ENCODE results near the gene RSRC1.
A peak's percentile ranks its signal among the peaks of the same experiment; 100 is the strongest.
"Not testable (repeated sequence)": the region's sequence is repeated elsewhere in the genome, so short reads cannot be mapped to it uniquely, and the experiment has no call there.

Gene RSRC1

DNA sequence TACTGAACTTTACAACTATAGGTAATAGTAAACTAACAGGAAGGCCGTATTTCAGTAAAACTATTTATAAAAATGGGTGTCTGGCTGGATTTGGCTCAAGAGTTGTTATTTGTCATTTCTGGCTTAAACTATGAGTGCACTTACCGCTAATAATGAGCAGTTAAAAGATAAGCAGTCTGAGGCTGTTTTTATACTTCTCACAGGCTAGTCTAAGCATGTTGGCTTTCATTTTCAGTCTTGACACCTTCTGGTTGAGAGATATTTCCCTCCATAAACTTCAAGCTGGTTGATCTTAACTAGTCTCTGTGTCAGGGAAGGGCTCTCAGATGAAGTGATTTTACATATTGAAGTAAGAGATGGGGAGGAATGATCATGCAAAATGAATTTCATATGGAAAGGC is 96.1 kb downstream of the RSRC1 start:
- H3K27ac ChIP-seq = no peak overlapping the region
- CTCF ChIA-PET = no interaction called here
- POLR2A ChIA-PET (ENCODE audit: low non-redundant PET) = no interaction called here
- TF ChIP-seq, protein P1, sequence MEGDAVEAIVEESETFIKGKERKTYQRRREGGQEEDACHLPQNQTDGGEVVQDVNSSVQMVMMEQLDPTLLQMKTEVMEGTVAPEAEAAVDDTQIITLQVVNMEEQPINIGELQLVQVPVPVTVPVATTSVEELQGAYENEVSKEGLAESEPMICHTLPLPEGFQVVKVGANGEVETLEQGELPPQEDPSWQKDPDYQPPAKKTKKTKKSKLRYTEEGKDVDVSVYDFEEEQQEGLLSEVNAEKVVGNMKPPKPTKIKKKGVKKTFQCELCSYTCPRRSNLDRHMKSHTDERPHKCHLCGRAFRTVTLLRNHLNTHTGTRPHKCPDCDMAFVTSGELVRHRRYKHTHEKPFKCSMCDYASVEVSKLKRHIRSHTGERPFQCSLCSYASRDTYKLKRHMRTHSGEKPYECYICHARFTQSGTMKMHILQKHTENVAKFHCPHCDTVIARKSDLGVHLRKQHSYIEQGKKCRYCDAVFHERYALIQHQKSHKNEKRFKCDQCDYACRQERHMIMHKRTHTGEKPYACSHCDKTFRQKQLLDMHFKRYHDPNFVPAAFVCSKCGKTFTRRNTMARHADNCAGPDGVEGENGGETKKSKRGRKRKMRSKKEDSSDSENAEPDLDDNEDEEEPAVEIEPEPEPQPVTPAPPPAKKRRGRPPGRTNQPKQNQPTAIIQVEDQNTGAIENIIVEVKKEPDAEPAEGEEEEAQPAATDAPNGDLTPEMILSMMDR (conservative IDR thresholded peaks at IDR 0.05; ENCODE audit: low read depth) = no peak
- DNase-seq (ENCODE audit: low spot score) = no peak

DNA sequence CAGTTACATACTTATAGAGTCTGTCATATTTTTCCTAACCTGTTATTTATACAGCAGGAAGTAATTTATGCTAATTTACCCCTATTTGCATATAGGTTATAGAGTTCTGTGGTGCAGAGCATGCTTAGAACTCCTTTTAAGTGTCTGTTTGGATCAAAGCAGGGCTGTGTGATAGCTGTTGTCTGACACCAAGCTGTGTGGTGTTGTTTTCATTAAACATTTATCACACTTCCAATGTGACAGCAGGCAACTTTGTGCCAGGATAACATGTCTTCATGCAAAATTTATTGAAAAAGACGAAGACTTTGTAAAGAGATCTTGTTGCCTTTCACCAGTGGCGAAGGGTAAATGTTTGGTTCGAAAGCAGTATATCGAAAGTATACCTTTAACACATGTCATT is 100.2 kb downstream of the RSRC1 start:
- DNase-seq (ENCODE audit: low spot score) = no peak
- ChIA-PET POLR2A (ENCODE audit: low non-redundant PET) (no interaction called here), CTCF (no interaction called here)
- TF ChIP-seq, protein P1 (conservative IDR thresholded peaks at IDR 0.05; ENCODE audit: low read depth) = no peak
- H3K27ac ChIP-seq = no peak overlapping the region

DNA sequence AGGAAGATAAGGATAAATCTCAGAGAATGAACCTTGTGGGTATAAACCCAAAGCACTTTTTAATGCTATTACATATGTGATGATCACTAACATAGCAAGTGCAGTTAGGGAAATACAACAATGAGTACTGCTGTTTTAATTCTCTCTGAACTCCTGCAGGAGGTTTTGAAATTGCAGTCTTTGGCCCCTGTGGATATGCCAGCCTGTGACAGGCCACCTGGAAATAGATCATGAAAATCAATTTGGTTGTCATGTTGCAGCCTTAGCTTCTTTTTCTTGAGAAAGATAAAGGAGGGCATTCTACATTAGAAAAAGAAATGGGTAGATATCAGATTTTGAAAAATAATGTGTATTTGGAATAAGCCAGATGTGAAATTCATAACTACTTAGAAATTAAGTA is 103.6 kb downstream of the RSRC1 start:
- no peak for DNase-seq (ENCODE audit: low spot score)
- CTCF ChIA-PET = no interaction called here
- POLR2A ChIA-PET (ENCODE audit: low non-redundant PET) = no interaction called here

DNA sequence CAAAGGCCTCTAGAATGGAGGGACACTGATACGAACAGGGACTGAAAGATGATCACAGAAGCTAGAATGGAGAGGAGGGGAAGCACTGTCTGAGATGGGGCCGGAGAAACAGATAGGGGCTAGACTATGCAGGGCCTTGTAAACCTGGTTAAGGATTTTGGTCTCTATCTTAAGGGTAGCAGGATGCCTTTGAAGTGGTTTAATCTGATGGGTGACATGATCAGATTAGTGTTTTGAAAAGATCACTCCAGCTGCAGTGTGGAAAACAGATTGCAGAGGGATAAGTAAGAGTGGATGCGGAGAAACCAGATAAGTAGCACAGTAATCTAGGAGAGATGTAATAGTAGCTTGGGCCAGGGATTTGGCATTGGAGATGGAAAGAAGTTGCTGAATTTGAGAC is 108.1 kb downstream of the RSRC1 start:
- DNase-seq (ENCODE audit: low spot score) = no peak
- ChIA-PET POLR2A (ENCODE audit: low non-redundant PET) (no interaction called here), CTCF (no interaction called here)
- TF ChIP-seq, protein P1 (conservative IDR thresholded peaks at IDR 0.05; ENCODE audit: low read depth) = no peak
- no peak overlapping the region for H3K27ac ChIP-seq

More for the DNA sequence above, 103.6 kb downstream of the RSRC1 start:
- TF ChIP-seq, protein P1 (conservative IDR thresholded peaks at IDR 0.05; ENCODE audit: low read depth) = no peak
- no peak overlapping the region for H3K27ac ChIP-seq

DNA sequence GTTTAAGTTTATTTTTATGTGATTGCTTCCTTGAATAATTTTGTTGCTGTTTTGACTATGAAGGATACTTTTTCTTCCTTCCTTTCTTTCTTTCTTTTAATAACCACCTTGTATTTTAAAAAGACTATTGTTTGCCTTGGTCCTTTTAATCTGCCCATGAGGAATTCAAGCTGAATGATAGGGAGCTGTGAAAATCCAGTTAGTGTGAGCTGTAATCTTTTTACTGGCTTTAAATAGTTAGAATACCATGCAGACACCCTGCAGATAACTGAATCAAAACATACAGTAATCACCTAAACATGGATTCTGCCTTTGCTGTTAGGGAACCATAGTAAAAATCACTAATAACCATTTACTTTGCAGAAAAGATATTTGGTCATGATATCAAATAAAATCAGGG is 110.7 kb downstream of the RSRC1 start:
- TF ChIP-seq, protein P1 (conservative IDR thresholded peaks at IDR 0.05; ENCODE audit: low read depth) = no peak
- CTCF ChIA-PET = no interaction called here
- POLR2A ChIA-PET (ENCODE audit: low non-redundant PET) = no interaction called here
- DNase-seq (ENCODE audit: low spot score) = no peak
- no peak overlapping the region for H3K27ac ChIP-seq

DNA sequence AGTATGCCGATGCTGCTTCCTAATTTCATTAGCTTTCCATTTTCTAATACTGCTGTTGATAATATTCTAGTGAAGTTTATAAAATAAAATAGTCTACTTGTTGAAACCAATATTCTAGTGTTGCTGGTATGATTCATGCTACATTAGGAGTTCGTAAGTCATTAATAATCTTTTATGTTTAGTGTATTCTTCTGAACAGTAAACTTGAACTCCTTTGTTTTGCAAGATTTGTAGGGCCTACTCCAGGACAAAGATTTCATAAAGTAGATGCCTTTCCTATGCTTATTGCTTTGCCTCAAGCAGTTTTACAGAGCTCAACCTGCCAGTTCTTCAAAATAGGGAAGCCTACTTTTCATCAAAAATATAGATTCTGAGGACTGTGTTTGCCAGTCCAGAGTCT is 111.5 kb downstream of the RSRC1 start:
- peak; percentile 9 for DNase-seq (ENCODE audit: low spot score)
- H3K27ac ChIP-seq = no peak overlapping the region
- CTCF ChIA-PET = interaction anchor here (0.5 kb wide), 1 partner anchor 81 kb away, joined by 3 read pairs; no protein-coding TSS in a partner anchor
- POLR2A ChIA-PET (ENCODE audit: low non-redundant PET) = no interaction called here
- TF ChIP-seq, protein P1 (conservative IDR thresholded peaks at IDR 0.05; ENCODE audit: low read depth) = no peak

DNA sequence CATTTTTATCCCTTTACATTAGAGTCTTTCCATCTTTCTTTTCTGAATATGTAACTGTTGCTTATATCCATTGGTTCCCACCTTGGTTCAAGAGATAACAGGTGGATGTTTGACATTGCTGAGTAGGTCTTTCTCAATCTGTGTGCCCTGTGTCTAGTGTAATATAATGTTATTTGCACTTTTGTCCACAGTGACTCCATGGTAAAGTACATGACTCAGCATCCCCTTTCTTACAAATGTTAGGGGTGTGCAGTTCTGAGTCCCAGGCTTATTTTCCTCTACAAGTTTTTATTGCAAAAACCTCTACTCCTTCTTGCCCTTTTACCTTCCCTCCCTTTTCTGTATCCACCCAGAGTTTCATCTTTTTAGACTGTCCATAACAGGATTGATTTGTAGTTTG is 116.5 kb downstream of the RSRC1 start:
- ChIA-PET POLR2A (ENCODE audit: low non-redundant PET) (no interaction called here), CTCF (no interaction called here)
- no peak overlapping the region for H3K27ac ChIP-seq
- DNase-seq (ENCODE audit: low spot score) = no peak
- TF ChIP-seq, protein P1 (conservative IDR thresholded peaks at IDR 0.05; ENCODE audit: low read depth) = no peak

DNA sequence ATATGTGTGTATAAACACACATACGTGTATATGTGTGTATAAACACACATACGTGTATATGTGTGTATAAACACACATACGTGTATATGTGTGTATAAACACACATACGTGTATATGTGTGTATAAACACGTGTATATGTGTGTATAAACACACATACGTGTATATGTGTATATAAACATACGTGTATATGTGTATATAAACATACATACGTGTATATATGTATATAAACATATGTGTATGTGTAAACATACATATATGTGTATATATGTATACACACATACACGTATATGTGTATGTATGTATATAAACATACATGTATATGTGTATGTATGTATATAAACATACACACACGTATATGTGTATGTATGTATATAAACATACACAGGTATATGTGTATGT is 119.1 kb downstream of the RSRC1 start:
- DNase-seq (ENCODE audit: low spot score); CTCF ChIA-PET; POLR2A ChIA-PET (ENCODE audit: low non-redundant PET); H3K27ac ChIP-seq: not testable (repeated sequence)

Data from RWPE1 (cell line).